ENCODE data around the gene AKAP13.
A peak's percentile ranks its signal among the peaks of the same experiment; 100 is the strongest.
"Not testable (repeated sequence)": the region's sequence is repeated elsewhere in the genome, so short reads cannot be mapped to it uniquely, and the experiment has no call there.

AKAP13 gene

DNA sequence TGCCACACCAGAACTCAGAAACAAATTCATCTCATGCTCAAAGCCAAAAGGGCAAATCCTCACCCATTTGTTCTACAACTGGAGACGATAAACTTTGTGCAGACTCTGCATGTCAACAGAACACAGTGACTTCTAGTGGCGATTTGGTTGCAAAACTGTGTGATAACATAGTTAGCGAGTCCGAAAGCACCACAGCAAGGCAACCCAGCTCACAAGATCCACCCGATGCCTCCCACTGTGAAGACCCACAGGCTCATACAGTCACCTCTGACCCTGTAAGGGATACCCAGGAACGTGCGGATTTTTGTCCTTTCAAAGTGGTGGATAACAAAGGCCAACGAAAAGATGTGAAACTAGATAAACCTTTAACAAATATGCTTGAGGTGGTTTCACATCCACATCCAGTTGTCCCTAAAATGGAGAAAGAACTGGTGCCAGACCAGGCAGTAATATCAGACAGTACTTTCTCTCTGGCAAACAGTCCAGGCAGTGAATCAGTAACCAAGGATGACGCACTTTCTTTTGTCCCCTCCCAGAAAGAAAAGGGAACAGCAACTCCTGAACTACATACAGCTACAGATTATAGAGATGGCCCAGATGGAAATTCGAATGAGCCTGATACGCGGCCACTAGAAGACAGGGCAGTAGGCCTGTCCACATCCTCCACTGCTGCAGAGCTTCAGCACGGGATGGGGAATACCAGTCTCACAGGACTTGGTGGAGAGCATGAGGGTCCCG lies 199.7 kb downstream of the AKAP13 start:
- DNase-seq: no peak

GRCh38 chr15:85580879-85581278 lies 200.5 kb downstream of the AKAP13 start:
- peak; percentile 82 for DNase-seq

- DNase-seq: peak; percentile 77
Observed at GRCh38 chr15:85581495-85581894, 201.1 kb downstream of the AKAP13 start.

- peak; percentile 88 for DNase-seq
Observed at GRCh38 chr15:85582131-85583079, 202.0 kb downstream of the AKAP13 start.

DNA sequence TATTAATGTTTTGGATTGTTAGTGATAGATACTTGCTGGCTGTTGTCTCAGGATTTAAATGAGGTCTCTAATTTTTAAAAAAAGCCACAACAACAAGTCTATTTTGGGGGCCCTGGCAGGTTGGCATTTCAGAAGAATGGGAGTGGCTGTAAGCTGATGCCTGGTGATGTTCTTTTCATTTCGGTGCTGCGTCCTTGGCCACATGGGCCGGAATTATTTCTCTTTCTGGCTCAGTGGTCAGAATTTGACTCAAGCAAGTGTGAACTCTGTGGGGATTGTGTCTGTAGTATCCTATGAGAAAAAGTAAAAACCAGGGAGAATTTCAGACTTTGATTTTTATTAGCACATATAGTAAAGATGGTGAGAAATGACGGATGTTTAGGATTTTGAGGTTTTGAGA lies 203.0 kb downstream of the AKAP13 start:
- DNase-seq: peak; percentile 66

DNA sequence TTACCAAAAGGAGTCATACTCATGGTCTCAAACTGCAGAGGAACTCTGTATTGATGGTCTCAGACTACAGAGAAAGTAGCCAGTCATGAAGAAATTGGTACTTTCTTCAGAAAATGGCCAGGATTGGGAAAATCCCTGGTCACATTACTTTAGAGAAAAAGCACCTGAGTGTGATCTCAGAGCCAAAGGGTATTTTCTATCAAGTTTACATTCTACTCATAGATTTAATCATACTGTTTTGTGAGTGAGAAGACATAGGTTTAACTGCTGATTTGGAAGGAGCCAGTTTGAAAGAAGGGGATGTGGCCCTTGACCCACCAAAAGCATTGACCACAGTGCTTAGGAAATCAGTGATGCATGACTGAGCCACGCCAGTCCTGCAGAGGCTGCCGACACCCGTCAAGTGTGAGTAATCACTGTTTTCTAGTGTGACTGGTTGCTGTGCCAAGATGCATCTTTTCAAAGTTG lies 203.6 kb downstream of the AKAP13 start:
- DNase-seq: peak; percentile 81

DNA sequence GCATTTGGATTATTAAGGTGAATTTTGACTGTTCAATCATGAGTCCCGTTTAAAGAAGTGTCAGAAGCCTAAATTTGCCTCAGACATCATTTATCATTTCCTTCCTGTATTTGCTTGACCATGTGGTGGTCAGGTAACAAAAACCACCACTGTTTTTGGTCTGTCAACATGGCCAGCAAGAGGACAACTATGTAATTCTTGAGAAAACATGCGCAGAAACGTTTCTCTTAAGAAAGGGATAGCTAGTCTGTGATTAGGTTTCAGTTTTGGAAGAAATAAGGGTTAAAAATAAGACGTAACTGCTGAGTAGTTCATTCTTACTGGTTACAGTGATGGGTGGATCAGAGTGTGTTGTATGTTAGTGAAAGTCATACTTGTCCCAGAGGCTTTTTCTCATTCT lies 204.5 kb downstream of the AKAP13 start:
- DNase-seq: no peak

GRCh38 chr15:85586196-85586595 lies 205.8 kb downstream of the AKAP13 start:
- not testable (repeated sequence) for DNase-seq

GRCh38 chr15:85587707-85588411 lies 207.5 kb downstream of the AKAP13 start:
- no peak for DNase-seq

- DNase-seq: no peak
Observed at GRCh38 chr15:85588677-85589076, 208.3 kb downstream of the AKAP13 start.

DNA sequence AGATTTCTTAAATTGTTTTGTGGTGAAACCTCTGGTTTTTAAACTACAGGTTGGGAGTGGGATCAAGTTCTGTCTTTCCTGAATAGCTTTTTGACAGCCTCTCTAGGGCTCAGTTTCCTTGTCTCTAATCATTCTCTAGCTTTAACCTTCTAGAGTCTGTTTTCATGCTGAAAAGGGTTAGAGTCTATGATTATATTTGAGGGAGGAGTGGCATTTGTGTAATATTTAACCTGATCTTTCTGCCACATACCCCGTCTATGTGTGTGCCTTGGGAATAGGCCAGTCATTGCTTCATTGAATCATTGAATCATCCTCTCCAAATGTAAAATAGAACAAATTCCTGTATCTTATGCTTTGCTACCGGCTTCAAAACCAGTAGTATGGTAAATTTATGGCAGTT lies 209.4 kb downstream of the AKAP13 start:
- DNase-seq: no peak

DNA sequence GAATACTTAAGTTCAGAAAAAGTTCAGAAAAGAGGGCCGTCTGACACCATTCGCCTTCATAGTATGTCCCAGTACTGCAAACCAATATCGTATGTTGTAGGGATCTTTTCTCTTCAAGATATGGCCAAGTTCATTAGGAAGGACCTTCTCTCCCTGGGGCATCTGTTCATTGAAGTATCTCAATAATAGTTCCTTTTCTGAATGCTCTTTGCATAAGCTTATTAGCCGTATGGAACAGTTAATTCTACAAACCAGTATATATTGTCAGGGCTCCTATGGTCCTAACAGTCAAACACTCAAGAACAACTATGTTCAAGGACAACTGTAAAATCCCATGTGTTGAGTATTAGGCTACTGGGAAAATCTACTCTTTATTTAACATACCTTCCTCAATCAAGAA lies 211.2 kb downstream of the AKAP13 start:
- no peak for DNase-seq

- DNase-seq: no peak
Observed at GRCh38 chr15:85592148-85592547, 211.7 kb downstream of the AKAP13 start.

- DNase-seq: no peak
Observed at GRCh38 chr15:85593809-85594445, 213.5 kb downstream of the AKAP13 start.

GRCh38 chr15:85595804-85596536 lies 215.6 kb downstream of the AKAP13 start:
- no peak for DNase-seq

- DNase-seq: peak; percentile 71
Observed at GRCh38 chr15:85597155-85597815, 216.9 kb downstream of the AKAP13 start.

- no peak for DNase-seq
Observed at GRCh38 chr15:85598219-85598618, 217.8 kb downstream of the AKAP13 start.

DNA sequence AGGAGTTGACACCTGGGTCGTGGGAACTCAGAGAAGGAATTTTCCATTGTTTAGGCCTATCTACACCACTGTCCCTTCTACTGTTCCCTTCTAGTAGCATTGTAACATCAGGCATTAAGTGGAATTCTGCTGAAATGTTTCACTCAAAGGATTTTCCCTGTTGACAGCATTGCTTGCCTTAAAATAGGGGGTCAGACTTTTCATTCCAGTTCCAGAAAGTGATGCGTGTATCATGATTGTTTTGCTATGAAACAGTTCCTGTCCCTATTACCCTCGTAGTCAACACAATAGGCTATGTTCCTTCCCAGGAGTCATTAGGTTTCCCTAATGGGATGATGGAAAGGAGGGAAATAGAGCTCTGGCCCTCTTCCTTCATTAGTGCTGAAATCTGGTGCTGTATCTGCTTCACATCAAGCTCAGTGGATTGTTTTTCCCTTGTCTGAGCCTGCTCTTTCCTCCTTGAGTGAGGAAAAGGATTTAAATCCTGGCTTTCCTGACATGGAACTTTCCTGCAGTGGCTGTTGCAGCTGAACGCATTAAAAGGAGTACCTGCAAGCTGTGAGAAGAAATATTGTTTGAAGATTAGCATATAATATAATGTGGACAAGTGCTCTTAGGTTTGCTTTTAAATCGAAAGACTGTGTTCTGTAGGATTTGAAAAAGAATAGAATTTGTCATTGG lies 218.5 kb downstream of the AKAP13 start:
- no peak for DNase-seq

GRCh38 chr15:85600001-85600400 lies 219.6 kb downstream of the AKAP13 start:
- no peak for DNase-seq

DNA sequence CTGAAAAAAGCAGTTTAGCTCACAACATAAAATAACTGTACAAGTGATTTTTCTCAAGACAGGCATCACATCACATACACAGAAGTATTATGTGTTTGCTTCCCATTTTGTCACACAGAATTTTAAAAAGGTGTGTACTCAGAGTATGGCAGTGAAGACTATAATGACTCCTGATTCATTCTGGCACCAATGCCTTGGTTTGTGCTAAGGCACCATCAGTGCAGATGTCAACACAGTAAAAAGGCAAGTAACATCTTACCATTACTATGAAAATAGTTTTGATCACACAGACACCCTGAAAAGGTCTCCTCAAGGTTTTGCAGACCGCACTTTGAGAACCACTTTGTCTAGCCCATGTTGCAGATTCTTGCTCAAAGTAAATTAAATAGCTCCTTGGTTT lies 222.8 kb downstream of the AKAP13 start:
- no peak for DNase-seq

- DNase-seq: no peak
Observed at GRCh38 chr15:85603703-85604102, 223.3 kb downstream of the AKAP13 start.
